ENCODE results near the gene NT5M.

Gene NT5M

GRCh38 chr17:17343160-17343735 is 40.1 kb downstream of the NT5M start:
- in situ Hi-C loops (cut with MboI; ENCODE audit: low sequenced_read_pairs), result no loop called here

GRCh38 chr17:17343896-17344506 is 40.8 kb downstream of the NT5M start:
- in situ Hi-C loops (cut with MboI; ENCODE audit: low sequenced_read_pairs), result no loop called here

- in situ Hi-C loops (cut with MboI; ENCODE audit: low sequenced_read_pairs), result no loop called here
Observed at GRCh38 chr17:17344507-17345293, 41.5 kb downstream of the NT5M start.

GRCh38 chr17:17345294-17345597 is 42.1 kb downstream of the NT5M start:
- in situ Hi-C loops (cut with MboI; ENCODE audit: low sequenced_read_pairs), result no loop called here

DNA sequence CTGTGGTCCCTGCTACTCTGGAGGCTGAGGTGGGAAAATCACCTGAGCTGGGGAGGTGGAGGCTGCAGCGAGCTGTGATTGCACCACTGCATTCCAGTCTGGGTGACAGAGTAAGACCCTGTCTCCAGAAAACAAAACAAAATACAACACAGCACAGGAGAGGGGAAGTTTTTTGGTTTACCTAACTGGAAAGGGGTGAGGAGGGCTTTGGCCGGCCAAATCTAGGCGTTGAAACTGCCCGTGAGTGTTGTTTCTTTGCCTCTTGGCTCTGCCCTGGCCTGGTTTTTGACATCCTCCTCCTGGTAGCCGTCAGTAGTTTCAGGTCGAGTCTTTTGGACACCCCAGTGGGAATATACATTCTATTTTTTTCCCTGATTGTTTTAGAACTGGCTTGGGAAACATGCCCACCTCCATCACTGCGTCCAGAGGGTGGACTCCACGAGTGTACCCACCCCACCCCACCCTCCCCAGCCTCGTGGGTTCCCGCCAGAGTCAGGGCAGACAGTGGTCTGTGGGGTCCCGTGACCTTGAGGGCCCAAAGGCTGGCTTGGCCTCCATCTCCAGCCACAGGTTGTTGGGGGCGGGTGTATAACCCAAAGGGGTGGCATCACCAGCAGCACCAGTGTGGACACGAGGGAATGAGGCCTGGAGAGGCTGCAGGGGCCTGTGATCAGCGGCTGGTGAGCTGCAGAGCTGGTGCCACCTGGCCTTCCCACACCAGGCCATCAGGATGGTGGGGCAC is 42.7 kb downstream of the NT5M start:
- in situ Hi-C loops (cut with MboI; ENCODE audit: low sequenced_read_pairs), result no loop called here

GRCh38 chr17:17346428-17347233 is 43.5 kb downstream of the NT5M start:
- in situ Hi-C loops (cut with MboI; ENCODE audit: low sequenced_read_pairs), result no loop called here

- in situ Hi-C loops (cut with MboI; ENCODE audit: low sequenced_read_pairs), result no loop called here
Observed at GRCh38 chr17:17347234-17347955, 44.2 kb downstream of the NT5M start.

DNA sequence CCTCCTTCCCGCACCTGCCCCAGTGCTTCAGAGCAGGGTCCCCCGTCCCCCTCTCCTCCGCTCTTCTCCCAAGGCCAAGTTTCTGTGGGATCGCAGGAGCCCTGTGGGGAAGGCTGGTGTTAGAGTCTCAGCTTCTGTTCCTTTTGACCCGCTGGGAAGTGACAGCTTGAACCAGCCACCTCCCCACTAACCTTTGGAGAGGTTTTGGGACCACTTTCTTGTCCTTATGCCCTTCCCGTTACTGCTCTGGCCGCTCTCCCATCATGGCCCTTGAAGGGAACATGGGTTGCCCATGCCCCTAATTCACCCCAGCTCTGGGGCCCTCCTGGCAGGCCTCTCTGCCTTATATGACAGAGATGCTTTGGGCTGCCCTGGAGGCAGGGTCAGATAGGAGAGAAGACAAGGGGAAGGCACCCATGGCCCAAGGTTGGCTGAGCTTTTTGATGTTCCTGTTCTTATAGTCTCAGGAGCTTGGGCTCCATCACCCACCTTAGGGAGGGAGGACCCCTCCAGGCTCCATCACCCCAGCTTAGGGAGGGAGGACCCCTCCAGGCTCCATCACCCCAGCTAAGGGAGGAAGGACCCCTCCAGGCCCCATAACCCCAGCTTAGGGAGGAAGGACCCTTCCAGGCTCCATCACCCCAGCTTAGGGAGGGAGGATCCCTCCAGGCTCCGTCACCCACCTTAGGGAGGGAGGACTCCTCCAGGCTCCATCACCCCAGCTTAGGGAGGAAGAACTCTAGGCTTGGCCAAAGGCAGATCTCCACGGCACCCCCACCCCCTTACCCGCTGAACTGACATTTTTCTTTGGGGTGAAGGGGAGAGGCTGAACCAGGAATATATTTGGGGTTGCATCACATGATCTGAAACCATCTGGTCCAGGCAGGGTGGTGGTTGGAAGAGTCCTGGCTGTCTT is 45.0 kb downstream of the NT5M start:
- in situ Hi-C loops (cut with MboI; ENCODE audit: low sequenced_read_pairs), result no loop called here

- in situ Hi-C loops (cut with MboI; ENCODE audit: low sequenced_read_pairs), result no loop called here
Observed at GRCh38 chr17:17348872-17349723, 45.9 kb downstream of the NT5M start.

GRCh38 chr17:17349724-17350106 is 46.5 kb downstream of the NT5M start:
- in situ Hi-C loops (cut with MboI; ENCODE audit: low sequenced_read_pairs), result no loop called here

DNA sequence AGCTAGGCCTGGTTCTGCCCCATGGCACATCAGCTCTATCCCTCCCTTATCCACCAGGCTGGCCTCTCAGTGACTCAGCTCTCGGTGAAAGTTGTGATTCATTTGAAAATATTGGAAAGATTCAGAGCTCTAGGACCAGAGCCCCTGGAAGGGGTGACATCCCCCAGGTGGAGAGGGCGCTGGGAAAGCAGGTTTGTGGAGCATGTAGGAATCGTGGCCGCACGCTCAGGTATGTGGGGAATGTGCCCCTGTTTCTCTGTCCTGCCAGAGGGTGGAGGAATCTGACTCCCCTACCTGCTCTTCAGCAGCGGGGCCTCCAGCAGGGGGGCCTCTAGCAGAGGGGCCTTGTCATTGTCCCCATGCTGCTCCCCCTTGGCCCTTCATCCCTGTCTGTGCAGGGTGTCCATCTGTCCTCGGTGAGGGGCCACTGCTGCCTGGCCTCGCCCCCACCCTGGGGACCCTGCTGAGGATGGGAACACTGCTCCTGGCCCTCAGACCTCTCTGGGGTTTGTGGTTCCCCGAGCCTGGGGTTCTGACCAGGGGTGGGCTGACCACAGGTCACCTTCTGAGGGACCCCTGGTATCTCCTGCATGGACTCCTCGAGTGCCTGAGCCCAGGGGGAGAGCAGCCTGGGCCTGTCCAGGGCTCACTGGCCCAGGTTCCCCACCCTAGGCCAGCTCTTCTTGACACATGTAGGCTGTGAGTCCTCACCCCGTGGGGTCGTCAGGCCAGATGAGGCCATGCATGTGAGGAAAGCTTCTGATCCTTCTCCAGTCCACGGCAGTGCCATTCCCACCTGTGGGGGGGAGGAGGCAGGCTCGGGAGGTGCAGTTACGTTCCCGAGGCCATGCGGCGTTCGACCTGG is 47.5 kb downstream of the NT5M start:
- in situ Hi-C loops (cut with MboI; ENCODE audit: low sequenced_read_pairs), result no loop called here

DNA sequence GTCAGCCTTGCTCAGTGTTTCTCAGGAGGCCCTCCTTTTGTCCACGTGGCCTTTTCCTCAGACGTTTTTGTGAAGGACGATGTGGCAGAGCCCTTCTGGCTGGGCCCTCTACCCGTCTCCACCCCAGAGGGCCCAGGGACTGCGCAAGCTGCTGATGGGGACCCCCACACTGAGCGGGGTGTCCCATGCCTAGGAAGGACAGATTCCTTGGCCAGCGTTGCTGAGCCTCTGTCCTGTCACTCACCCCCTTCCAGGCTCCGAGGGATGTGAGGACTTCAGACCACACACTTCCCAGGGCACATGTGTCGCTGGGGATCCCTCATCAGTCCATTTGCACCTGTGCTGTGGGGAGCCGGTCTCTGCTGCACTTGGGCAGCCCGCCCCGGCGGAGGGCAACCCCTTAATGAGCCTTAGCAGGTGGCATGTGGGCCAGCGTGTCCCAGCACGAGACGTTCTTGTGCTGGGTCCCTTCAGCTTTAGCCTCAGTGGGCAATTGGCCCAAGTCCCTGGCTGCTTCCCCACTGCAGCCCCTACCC is 48.3 kb downstream of the NT5M start:
- in situ Hi-C loops (cut with MboI; ENCODE audit: low sequenced_read_pairs), result no loop called here

- in situ Hi-C loops (cut with MboI; ENCODE audit: low sequenced_read_pairs), result no loop called here
Observed at GRCh38 chr17:17351901-17352781, 49.0 kb downstream of the NT5M start.

DNA sequence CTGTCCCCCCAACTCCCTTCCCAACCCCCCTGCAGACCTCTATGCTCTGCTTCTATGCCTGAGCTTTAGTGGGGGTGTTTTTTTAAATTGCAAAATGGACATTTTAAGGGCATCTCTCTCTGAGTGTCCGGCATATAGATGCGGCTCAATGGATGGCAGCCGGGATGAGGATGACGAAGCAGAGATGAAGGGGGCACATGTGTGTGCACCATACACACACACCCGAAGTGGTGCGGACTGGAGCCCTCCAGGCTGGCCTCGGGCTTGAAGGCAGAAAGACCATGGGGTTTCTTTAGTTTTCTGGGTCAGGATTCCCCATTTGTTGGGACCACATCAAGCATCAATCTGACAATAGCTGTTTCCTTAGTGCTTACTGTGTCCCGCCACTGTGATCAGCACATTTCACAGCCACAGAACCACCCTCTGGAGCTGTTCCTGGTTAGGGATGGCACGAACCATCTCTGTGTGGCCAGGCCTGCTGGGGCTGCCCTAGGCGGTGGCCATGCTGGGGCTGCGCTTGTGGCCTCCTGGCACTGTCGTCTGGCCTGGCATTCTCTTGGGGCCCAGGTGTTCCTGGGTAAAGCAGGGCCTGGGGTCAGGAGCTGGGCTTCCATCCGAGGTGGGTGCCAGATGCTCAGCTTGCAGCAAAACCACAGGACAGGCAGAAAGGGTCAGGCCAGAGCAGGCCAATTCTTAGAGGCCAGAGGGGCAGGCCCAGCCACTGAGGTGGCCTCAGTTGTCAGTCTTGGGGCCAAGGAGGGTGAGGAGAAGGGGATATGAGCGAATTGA is 49.9 kb downstream of the NT5M start:
- in situ Hi-C loops (cut with MboI; ENCODE audit: low sequenced_read_pairs), result no loop called here
